Stimulated activated CD4-positive, alpha-beta T cell treated with anti-CD3 and anti-CD28 coated beads, Interleukin-15, amount 100 ng/mL, for 1 hour (primary cell): ENCODE data around the gene ITPR3.

Experiments
- DNase-seq, 2 donors: peaks; one replicate each; pipeline ENCODE4 v3.0.0-alpha.2; 2020; ENCODE audit warnings: low read depth in 1 of 2, low spot score in 1 of 2

ITPR3 gene

DNA sequence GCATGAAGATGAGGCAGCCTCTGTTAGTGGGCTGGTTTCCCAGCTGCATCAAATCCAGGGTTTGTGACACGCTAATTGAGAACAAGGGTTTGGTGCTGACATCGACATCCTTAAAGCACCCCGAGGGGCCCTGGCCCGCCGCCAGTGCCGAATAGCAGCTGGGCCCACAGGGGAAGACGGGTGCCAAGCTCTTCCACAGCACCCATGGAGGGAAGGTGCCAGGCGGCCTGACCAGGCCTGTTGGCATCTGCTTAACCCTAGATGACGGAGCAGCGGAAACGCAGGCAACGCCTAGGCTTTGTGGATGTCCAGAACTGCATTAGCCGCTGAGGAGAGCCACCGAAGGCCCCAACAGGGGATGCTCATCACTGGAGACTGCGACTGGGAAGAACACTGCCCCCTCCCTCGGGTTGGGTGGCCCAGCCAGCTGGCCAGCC, 74.3 kb downstream of the ITPR3 start:
- no peak for DNase-seq

DNA sequence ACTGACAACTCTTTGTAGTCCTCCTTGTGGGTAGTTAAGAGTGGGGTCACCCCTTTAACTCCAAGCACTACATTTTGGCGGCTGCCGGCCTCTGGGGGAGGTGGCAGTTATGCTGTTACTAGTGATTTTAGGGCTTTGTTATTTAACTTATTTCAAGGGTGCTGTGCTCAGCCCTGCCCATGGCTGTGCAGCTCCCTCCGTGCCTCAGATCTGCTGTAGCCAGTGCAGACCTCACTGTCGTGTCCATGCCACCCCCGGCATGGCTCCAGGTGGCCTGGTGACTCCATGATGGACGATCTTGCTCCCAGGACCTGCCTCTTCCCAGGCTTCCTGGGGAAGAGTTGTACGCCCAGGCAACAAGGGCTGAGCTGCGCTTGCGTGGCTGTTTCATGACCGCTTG, 75.0 kb downstream of the ITPR3 start:
- DNase-seq = no peak

DNA sequence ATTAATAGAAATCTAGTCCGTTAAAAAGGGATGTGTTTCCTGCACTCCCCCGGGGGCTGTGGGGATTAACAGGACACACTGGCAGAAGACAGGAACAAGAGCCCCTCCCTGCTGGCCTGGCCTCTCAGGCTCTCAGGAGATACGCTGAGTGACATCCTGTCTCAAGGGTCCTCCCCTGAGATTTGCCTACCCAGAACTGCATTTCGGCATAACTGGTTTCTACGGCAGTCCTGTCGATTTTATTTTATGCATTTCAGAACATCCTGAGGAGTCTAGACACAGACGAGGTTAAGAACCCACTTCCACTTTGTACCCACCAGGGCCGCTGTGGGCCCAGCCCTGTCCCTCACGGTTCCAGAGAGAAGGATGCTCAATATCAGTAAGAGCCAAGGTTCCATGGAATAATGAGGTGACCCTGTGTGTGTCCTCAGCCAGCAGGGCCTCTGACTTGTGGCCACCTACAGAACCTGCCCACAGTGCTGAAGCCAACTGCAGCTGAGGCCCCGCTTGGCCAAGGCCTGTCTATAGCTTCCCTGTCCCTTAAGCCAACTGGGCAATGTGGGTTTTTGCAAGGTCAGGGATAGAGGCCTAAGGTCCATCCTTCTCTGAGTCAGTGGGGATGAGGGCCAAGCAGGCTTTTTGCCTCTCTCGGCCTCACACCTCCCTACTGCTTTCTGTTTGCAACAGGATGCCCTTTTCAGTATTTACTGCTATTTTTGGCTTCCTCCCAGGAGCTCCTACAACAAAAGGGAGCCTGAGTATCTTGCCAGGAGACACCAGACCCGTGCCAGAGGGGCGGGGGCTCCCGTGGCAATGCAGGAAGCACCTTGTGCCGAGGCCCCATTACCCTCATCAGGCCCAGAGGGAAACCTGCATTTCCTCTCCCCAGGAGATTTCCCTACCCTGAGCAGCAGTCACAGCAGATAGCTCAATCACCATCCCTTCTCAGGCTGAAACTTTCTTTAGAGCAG, 75.7 kb downstream of the ITPR3 start:
- DNase-seq = peak in 1 of 2 donors; percentile 23

DNA sequence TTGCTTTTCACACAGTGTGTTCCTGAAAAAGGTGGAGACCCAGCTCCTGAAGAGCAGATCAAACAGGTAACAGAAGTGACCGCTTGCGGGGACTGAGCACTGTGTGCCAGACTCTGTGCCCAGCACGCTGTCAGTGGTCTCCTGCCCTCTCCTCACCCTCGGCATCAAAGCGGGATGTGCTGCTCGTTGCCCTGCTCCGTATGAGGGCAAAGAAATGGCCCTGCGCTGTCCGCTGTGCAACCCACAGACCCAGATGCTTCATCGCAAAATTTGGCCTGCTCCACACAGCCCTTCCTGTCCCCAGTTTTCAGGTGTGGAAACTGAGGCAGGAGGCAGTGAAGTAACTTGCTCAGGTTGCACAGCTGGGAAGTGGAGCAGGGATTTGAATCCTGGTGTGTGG, 76.7 kb downstream of the ITPR3 start:
- DNase-seq = no peak

DNA sequence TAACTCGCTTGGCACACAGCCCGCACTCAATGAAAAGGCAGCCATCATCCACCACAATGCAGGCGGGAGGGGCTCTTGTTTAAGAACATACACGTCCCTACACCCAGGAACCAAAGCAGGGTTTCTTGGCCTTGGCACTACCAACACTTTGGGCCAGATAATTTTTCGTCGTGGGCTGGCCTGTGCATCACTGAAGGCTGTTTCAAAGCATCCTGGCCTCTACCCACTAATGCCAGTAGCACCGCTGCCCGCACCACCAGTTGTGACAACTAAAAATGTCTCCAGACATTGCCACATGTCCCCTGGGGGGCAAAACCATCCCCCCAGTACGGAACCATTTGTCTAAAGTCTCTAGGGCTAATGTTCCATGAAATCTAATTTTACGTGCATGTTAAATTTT, 77.4 kb downstream of the ITPR3 start:
- DNase-seq = no peak

DNA sequence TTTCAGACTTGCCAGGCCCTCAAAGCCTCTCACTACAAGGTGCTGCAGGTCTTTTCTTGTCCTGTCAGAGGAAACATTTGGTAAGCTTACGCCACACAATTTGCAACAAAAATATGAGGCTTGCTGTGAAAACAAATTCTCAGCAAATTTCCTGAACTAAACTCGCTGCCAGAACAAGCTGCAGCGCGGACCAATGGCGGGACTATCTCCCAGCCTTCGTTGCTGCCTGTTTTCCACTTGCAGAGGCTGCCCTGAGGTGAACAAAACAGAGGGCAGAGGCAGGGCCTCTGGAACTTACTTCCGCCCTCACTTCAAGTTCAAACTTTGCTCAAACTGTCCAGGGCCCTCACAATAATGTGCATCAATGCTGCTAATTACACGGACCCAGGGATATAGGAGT, 78.0 kb downstream of the ITPR3 start:
- no peak for DNase-seq

DNA sequence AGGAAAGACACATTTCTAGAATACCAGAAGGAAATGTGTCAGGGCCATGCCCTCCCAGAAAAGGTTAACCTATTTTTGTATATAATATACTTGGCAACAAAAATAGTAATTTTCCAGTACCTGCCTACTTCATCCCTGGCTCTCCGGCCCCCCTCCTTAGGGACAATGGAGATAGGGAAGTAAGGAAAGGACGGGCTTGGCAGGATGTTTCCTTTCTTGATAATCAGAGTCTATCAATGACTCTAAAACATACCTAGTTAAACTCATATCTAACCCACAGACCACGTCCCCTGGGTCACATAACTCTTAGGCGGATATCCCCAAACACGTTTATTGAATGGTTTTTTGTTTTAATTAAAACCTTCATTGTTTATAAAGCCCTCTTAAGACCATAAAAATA, 78.6 kb downstream of the ITPR3 start:
- no peak for DNase-seq

DNA sequence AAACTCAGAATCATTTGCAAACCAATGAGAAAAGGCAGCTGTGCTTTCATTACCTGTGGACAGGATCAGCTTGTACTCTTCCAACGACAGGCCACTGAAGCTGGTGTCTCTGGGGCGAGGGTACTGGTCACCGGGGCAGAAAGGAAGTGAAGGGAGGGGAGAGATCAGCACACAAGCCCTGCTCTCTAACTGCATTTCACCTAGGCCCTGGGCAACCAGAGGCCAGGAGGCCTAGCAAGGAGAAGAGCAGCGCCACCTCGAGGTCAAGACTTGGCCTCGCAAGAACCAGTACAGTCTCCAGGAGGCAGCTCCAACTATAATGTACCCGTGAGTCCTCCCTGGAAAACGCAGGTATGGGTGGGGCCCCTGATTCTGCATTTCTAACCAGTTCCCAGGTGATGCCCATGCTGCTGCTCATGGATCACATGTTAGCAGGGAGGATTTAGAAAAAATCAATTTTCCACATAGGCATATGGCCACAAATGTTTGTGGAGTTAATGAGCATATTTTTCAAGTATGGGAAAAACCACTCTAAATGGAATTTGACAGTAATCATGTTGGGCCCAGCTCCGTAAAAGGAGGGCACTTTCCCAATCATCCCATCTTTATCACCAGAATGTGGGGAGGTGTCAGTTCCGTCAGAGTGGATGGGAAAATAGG, 79.4 kb downstream of the ITPR3 start:
- peak; percentile 51 to 55 for DNase-seq

DNA sequence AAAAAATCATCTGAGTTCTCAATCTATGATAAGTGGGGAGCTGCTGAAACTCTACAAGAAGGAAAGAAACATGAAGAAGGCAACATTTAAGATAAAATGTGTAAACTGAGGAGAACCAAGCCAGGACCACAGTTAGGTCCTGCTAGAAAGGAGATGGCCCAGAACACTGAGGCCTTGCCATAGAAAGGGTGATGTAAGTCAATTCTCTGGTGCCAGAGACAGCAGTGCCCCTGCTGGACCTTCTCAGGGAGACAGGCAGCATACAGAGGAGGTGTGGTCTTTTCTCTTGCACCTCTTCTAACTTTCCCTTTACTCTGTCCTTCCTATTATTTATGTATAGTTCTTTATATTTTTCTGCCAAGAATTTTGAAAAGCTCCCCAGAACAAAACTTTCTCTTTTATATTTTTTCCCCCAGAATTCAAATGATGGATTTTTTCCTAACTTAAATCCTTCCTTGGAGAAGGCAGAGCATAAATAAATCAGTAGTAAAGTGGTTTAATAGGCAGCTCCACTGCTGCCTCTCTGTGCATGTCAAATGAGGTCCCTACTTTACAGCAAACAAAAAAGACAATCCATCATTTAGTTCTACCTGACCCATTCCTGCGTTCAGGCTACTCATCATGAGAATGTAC, 81.3 kb downstream of the ITPR3 start:
- no peak for DNase-seq

DNA sequence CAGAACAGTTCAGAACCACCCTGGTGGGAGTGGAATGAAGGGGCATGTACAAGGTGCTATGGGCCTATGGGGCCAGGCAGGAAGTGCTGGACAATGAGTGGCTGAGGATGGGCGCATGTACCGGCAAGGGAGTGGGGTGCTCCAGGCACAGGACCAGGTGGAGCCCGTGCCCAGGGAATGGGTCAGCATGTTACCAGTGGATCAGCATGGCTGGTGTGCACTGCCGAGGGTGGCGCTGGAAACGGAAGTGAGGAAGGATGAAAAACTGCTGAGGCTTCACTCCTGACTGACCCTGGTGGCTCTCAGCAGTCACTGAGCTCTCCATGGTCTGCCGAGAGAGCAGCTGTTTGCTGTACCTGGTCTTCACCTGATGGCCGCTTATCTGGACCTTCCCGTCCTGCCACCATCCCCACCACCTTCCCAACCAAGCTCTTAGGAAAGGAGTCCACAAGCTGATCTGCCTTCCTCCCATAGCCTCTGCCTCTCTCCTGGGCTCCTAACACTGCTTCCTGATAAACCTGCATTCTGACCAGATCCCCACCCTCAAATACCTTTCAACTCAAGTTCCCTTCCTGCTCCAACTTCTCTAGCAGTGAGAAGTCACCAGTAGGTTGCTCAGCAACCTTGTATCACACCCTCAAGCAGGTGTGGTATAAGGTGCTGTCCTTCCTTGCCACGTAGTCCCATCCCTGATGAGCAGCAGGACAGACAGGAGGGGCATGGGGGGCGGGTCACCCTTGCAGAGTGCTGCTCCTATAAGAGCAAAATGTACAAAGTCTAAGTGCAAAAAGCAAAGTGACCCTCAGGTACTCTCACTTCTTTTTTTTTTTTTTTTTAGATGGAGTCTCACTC, 83.3 kb downstream of the ITPR3 start:
- no peak for DNase-seq

DNA sequence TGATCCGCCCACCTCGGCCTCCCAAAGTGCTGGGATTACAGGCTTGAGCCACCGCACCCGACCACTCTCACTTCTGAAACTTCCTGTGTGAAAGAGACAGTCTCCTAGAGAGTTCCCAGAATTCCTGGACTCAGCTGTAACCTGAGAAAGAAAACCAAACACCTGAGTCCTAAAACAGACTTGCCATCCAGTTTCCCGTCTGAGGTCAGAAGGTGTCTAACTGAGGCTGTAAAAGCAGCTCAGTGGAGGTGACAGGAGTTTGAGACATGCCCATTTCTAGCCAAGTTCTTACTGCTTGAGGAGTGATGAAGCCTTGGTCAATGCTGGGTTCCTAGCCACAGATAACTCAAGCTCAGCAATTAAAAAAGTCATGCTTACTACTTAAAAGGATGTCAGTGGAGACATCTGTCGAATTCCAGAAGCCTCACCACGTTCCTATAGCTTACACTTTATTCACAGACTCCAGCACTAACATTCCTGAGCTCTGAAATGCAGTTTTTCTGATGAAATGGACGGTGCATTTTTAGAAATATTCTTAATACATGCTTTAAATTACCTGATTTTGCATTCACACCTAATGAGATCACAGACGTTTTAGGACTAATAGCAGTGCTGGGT, 84.3 kb downstream of the ITPR3 start:
- DNase-seq = no peak

DNA sequence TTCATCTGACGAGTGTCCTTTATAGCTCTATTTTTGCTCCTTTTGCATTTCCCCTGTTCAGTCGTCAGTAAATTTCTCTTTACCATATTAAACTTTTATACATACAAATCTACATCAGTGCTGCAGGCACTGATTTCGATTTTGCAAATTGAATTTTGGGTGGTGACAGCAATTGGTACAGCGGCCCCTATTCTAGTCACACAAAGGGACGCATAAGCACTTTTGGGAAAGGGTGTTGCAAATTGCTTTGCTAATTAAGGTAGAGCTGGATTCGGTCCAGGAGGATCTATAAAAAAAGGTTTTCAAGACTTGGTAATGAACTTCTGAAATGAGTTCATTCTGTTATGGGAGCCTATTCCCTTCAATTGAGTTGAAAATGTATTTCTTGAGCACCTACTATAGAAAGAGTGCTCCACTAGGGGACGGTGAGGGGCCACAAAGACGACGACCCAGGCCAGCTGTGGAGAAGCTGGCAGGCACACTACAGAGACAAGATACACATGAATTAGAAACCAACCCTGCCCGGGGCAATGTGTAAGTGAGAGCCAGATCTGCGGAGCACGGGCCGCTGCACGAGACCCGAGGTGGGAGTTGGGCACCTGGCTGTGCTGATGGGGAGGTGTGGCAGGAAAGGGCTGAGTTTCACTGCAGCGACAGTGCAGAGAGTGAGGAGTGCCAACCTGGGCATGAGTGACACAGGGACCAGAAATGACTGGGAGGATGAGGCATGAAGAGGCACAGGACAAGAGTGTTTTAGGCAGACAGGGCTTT, 85.0 kb downstream of the ITPR3 start:
- DNase-seq = no peak

DNA sequence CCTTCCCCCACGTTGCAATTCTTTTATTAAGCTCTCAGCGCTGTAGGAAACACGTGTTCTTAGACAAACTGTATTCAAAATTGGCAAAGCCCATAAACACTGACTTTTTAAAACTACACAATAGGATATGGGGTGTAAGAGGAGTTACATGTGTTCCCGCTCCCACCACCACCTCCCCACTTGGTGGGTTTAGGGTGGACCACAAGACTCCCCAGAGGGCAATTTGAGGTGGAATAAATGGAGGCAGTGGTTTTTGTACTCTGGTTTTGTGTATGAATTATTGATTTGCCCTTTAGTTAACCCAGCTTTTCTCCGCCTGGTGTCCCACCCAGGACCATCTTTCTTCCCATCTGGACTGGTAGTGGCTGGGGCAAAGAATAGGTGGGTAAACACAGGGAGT, 86.6 kb downstream of the ITPR3 start:
- DNase-seq = no peak

DNA sequence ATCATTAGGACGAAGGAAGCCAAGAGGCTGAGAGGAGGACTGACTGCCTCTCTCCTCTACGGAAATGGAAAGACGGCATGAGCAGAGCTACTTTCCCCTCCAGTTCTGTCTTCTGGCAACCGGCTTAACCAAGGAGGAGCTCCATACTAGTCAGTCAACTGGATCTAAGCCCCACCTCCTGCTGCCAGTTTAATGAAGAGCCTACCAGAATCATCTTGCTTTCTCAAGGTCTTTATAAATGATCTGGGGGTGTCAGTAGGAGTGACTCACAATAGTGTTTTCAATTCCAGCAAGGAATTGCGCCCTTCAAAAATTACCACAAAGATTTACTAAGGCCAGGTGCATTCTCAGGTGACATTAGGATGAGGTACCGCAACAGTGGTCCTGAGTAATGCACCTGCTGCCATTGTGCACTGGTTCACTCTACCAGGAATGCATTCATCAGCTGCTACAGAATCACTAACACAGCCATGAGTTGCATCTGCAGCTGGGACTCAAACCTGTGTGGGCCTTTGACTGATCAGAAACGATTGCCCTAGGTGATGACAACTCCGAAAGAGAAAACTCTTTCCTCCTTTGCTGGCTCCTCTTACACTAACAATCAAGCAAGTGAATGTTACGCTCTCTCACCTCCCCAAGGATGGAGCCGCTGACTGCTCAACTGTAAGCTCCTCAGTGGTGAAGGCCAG, 87.5 kb downstream of the ITPR3 start:
- DNase-seq = no peak

DNA sequence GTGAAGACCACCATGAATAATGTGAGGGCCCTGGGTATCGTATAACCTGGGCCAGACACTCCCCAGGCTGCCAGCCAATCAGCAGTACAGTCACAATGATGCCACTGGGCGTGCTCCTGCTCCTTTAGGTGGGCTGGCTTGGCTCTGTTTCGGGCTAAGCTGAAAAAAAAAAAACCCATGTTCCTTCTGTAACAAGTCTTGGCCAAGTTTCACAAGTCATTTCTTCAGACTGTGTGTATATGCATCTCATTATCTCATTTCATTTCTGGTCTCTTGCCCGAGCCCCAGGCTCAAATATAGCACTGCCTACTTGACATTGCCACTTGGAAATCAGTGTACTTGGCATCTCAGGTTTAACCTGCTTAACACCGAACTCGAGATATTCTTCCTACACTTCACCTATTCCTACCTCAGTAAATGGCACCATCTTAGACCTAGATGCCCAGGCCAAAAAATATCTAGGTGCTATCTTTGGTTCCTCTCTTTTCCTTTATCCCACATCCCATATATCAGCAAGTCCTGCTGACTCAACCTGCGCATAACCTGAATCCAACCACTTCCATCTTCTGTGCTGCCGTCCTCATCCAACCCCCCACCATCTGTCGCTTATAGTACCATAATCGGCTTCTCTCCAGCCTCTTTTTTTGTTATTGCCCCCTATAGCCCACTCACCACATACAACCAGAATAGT, 88.6 kb downstream of the ITPR3 start:
- no peak for DNase-seq

DNA sequence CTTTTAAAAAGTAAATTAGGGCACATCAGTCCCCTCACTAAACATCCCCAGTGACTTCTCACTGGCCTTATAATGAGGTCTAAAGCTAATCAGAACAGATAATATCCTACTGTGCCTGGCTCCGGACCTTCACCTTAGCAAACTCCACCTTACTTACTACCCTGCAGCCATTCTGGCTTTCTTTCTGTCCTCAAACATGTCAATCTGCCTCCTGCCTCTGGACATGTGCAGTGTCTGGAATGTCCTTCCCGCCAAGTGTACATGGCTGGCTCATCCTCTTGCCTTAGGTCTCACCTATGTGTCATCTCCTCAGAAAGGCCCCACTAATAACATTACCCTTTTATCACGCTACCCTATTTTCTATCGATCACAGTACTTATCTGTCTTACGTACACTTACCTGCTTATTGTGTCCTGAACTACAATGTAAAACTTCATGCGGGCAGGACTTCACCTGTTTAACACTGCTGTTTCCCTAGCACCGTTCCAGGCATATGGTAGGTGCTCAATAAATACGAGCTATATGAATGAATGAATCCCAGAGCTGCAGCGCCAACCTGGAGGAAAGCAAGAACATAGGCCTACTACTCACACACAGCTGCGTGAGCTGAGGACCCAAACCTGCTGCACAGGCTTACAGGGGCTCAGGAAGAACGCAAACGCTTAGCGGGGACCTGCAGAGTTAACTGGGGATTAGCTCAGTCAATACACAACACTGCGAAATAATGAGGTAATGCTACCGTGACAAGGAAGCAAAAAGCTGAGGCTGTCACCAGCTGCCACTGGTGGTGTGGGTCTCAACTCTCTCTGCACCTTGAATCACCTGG, 89.4 kb downstream of the ITPR3 start:
- DNase-seq = no peak

DNA sequence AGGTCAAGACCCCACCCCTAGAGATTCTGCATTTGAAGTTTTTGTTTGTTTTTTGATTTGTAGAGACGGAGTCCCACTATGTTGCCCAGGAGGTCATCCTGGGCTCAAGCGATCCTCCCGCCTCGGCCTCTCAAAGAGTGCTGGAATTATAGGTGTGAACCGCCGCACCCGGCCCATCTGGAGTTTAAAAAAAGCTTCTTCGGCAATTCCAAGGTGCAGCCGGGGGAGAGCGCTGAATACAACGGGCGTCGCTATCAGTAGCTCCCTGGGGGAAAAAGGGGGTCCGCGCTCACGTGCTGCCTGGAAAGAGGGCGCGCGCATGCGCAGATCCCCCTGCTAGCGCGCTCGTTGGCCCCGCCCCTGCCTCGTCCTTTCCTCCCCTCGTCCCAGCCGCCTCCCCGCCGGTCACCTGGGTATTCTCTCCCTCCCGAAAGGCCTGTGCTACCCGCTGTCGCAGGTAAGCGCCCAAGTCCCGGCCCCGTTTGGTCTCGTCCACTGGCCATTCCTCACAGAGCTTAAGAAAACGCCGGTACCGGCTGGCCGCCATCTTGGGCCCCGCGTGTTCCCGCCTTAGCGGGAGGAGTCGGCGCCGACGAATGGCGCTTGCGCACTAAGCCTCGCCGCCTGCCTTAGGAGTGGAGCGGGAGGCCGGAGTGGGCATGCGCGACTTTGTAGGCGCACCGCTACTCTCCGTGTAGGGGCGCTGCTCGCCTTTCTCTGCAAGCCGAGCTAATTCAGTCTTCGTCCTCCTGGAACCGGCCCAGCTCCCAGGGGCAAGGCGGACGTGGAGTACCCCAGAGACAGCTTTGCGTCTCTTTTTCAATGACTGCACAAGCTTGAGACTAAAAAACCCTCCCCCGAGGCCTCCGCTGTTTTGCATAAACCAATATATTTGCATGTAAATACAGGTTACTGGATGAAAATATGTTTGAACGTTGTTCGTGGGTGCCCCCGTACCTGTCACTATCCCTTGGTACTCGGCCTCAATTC, 90.3 kb downstream of the ITPR3 start, which contains the start of gene UQCC2:
Gene UQCC2, minus strand, starts transcription at position 561 of the 990 bp plus-strand sequence. Its CDS starts 14 bp downstream, at position 547.
- DNase-seq = peak; percentile 95
